ENCODE measurements around the gene SPEN.
A peak's percentile ranks its signal among the peaks of the same experiment; 100 is the strongest.
"Not testable (repeated sequence)": the region's sequence is repeated elsewhere in the genome, so short reads cannot be mapped to it uniquely, and the experiment has no call there.

SPEN gene

DNA sequence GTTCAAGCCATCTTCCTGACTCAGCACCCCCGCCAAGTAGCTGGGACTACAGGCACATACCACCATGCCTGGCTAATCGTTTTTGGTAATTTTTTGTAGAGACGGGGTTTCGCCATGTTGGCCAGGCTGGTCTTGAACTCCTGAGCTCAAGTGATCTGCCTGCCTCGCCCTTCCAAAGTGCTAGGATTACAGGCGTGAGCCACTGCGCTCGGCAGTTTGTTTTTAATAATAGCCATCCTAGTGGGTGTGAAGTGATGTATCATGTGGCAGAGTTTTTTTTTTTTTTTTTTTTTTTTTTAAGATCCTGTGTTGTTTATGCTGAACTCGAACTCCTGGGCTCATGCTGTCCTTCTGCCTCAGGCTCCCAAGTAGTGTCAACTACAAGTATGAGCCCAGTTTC lies 51.8 kb downstream of the SPEN start:
- no peak for DNase-seq

DNA sequence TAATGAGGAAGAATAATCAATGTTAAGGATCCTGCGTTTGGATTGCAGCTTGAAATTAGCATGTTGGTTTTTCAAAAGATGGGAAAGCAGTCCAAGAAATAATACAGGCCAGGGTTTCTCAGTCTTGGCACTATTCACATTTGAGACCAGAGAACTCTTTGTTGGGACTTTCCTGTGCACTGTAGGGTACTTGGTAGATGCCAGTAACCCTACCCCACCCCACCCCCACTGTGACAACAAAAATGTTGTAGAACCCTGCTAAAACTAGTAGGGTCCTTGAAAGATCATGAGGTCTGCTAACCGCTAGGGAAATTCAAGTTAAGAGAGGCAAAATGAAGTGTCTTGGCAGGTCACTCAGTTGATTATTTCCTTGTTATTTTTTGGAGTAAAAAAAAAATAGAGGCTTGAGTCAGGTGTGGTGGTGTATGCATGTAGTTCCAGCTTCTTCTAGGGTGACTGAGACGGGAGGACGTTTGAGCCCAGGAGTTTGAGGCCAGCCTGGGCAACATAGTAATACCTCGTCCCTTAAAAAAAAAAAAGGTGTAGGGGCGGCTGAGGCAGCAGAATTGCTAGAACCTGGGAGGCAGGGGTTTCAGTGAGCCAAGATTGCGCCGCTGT lies 53.3 kb downstream of the SPEN start:
- DNase-seq = no peak

DNA sequence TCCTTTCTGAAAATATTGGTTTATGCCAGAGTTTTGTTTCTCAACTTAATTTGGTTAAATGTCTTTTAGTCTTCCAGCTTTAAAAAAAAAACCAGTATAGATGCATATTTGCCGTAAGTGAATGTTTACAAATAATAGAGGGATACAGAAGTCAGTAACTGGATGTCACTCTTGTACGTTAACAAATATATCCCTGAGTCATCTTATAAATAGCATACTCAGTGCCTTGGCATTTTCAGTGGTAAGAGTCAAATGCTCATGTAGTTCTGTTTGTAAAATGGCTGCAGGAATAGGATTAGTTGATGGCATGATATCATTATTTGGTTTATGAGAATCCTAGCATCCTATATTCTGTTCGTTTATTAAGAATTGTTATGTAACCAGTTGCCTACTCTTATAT lies 55.4 kb downstream of the SPEN start:
- DNase-seq = peak; percentile 73

DNA sequence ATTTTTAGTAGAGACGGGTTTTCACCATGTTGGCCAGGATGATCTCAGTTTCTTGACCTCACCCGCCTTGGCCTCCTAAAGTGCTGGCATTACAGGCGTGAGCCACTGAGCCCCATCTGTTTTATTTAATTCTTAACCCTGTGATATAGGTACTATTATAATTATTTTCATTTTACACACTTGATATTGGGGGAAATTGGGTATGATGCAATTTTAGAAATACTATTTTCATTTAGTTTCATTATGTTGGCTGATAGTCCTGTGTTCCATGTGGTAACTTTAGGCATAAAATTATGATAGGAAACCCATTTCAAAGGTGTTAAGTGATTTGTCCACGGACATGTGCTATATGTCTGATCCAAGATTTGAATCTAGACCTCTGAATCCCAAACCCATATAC lies 61.1 kb downstream of the SPEN start:
- DNase-seq = no peak

DNA sequence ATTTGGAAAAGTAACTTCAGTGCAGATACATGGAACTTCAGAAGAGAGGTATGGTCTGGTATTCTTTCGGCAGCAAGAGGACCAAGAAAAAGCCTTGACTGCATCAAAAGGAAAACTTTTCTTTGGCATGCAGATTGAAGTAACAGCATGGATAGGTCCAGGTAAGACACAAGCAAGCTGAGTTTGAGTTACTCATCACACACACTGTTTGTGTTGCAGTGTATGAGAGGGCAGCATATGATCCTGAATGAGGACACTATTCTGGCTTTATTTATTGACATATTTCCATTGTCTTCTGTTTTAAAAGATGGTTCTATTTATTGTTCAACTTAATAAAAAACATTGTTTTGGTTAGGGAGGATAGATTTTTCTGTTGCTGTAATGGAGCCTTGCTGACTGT lies 63.6 kb downstream of the SPEN start:
- no peak for DNase-seq

DNA sequence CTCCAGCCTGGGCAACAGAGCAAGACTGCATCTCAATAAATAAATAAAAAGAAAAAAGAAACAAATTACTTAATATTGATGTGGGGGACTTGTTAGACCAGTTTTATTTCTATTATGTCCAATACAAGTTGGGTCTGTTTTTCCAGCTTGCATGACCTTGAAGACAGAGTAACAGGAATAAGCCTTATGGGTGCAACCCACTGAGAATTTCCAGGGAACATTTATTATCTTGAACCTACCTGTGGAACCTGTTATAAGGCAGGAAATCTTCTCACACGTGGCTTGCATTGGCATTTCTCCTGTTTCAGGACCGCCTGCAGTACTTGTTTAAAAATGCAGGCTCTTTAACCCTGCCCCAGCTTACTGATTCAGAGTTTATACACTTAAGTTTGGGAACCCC lies 64.4 kb downstream of the SPEN start:
- DNase-seq = no peak

DNA sequence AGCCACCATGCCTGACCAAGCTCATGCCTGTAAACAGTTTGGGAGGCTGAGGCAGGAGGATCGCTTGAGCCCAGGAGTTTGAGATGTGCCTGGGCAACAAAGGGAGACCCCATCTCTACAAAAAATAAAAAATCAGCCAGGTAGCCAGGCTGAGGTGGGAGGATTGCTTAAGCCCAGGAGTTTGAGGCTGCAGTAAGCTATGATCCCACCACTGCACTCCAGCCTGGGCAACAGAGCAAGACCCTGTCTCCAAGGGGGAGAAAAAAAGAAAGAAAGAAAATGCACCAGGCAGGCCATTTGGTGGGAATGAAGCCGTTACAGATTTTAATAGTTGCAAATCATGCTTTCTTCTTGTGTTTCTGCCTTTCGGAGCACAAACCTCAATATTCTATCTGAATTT lies 66.1 kb downstream of the SPEN start:
- DNase-seq = not testable (repeated sequence)

DNA sequence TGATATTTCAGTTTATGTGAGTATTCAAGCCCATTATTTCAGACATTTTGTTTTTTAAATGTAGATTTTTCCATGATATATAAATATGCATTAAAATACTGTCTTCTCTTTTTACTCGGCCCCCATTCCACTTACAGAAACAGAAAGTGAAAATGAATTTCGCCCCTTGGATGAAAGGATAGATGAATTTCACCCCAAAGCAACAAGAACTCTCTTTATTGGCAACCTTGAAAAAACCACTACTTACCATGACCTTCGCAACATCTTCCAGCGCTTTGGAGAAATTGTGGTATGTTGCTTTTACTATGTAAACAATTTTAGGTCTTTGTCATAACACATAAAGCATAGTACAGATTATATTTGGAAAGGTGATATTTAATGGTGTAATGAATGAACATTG lies 68.5 kb downstream of the SPEN start:
- no peak for DNase-seq

DNA sequence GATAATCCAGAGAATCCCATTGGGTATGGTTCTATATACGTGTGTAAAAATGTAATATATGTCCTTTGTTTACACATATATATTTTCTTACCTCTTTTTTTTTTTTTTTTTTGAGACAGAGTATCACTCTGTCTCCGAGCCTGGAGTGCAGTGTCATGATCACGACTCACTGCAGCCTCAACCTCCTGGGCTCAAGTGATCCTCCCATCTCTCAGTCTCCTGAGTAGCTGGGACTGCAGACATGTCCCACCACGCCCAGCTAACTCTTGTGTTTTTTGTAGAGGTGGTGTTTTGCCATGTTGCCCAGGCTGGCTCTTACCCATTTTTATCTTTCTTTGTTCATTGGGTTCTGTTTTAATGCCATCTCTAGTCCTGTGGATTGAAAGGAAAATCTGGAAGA lies 68.9 kb downstream of the SPEN start:
- DNase-seq = peak; percentile 62

DNA sequence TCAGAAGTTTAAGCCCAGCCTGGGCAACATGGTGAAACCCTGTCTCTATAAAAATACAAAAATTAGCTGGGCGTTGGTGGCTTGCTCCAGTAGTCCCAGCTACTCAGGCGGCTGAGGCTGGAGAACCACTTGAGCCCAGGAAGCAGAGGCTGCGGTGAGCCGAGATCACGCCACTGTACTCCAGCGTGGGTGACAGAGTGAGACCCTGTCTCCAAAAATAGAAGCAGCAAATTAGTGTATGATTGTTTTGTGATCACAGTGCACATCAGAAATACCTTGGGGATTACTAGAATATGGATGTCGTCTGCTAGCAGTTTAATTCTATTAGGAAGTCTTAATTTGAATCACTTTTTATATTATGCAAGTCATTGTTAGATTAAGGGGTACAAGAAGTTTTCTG lies 69.4 kb downstream of the SPEN start:
- no peak for DNase-seq

DNA sequence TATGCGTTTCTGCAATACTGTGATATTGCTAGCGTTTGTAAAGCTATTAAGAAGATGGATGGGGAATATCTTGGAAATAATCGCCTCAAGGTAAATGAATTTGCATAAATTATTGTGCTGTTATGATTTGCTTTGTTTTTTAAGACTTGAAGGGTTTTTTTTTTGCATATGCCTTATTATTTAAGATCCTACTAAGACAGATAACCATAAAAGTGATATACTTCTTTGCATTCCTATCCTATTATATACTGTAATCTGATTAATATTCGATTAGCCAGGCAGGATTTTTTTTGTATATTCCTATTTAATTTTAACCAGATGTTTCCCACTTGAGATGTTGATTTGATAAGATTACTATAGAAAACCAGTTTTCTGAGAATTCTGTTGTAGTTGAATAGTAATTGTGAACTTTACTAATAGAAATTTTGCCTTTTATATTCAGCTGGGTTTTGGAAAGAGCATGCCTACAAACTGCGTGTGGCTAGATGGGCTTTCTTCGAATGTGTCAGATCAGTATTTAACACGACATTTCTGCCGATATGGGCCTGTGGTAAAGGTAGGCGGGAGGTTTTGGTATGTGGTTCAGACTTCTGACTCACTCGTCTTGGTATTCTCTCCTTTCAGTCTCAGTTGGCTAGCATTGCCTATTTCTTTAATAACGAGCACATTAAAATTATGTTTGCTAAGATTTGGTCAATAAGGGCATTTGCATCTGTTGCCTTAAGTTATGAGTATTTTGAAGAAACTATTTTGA lies 71.6 kb downstream of the SPEN start:
- DNase-seq = peak; percentile 68

DNA sequence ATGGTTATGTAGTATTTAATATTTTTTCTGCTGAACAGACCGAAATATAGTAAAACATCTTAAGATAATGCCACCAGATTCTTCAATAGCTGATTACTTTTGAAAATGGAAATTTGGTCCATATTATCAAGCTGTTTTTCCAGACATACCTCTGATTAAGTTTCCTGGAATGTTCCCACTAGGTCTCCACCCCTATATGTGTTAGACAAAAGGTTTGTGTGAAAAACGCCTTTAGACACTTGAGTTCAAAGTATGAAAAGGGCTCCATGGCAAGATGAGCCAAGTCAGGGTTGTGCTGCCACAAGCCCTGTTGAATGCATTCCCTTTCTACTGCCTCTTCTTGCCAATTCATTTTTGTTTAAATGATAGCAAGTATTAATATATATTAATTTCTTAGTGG lies 75.7 kb downstream of the SPEN start:
- peak; percentile 82 for DNase-seq

DNA sequence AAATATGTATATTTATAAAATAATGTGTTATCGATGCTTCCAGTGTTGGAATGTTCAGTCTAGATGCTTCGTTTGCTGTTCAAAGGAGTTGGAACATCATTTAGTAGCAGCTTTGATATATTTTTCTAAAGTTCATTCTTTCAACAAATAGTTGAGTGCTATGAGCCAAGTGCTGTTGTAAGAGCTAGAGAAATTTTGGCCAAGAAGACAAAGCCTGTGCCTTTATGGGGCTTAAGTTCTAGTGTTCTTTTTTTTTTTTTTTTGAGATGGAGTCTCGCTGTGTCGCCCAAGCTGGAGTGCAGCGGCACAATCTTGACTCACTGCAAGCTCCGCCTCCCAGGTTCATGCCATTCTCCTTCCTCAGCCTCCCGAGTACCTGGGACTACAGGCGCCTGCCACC lies 78.9 kb downstream of the SPEN start:
- not testable (repeated sequence) for DNase-seq

DNA sequence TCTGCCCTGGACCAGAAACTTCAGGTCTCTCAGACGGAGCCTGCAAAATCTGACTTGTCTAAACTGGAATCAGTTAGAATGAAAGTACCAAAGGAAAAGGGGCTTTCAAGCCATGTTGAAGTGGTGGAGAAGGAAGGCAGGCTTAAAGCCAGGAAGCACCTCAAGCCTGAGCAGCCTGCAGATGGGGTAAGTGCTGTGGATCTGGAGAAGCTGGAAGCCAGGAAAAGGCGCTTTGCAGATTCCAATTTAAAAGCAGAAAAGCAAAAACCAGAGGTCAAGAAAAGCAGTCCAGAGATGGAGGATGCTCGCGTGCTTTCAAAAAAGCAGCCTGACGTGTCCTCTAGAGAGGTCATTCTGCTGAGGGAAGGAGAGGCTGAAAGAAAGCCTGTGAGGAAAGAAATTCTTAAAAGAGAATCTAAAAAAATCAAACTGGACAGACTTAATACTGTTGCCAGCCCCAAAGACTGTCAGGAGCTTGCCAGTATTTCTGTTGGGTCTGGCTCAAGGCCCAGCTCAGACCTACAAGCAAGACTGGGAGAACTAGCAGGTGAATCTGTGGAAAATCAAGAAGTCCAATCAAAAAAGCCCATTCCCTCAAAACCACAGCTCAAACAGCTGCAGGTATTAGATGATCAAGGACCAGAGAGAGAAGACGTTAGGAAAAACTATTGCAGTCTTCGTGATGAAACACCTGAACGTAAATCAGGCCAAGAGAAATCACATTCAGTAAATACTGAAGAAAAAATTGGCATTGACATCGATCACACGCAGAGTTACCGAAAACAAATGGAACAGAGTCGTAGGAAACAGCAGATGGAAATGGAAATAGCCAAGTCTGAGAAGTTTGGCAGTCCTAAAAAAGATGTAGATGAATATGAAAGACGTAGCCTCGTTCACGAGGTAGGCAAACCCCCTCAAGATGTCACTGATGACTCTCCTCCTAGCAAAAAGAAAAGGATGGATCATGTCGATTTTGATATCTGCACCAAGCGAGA lies 81.8 kb downstream of the SPEN start:
- no peak for DNase-seq

DNA sequence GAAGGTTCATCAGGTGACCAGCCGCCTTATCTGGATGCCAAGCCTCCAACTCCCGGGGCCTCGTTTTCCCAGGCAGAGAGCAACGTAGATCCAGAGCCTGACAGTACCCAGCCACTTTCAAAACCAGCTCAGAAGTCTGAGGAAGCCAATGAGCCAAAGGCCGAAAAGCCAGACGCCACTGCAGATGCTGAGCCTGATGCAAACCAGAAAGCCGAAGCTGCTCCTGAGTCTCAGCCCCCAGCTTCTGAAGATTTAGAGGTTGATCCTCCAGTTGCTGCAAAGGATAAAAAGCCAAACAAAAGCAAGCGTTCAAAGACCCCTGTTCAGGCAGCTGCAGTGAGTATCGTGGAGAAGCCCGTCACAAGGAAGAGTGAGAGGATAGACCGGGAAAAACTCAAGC lies 83.9 kb downstream of the SPEN start:
- no peak for DNase-seq

DNA sequence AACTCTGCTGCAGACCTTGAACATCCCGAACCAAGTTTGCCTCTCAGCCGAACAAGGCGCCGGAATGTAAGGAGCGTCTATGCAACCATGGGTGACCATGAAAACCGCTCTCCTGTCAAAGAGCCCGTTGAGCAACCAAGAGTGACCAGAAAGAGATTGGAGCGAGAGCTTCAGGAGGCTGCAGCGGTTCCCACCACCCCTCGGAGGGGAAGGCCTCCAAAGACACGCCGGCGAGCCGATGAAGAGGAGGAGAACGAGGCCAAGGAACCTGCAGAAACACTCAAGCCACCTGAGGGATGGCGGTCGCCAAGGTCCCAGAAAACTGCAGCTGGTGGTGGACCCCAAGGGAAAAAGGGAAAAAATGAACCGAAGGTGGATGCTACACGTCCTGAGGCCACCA lies 84.4 kb downstream of the SPEN start:
- DNase-seq = no peak

DNA sequence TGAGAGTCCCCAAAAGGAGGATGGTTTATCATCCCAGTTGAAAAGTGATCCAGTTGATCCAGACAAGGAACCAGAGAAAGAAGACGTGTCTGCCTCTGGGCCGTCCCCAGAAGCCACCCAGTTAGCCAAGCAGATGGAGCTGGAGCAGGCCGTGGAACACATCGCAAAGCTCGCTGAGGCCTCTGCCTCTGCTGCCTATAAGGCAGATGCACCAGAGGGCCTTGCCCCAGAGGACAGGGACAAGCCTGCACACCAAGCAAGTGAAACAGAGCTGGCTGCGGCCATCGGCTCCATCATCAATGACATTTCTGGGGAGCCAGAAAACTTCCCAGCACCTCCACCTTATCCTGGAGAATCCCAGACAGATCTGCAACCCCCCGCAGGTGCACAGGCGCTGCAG lies 85.1 kb downstream of the SPEN start:
- no peak for DNase-seq

DNA sequence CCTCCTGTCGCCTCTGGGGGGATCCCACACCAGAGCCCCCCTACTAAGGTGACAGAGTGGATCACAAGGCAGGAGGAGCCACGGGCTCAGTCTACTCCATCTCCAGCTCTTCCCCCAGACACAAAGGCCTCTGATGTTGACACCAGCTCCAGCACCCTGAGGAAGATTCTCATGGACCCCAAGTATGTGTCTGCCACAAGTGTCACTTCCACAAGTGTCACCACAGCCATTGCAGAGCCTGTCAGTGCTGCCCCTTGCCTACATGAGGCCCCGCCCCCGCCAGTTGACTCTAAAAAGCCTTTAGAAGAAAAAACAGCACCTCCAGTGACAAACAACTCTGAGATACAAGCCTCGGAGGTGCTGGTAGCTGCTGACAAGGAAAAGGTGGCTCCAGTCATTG lies 86.2 kb downstream of the SPEN start:
- no peak for DNase-seq

DNA sequence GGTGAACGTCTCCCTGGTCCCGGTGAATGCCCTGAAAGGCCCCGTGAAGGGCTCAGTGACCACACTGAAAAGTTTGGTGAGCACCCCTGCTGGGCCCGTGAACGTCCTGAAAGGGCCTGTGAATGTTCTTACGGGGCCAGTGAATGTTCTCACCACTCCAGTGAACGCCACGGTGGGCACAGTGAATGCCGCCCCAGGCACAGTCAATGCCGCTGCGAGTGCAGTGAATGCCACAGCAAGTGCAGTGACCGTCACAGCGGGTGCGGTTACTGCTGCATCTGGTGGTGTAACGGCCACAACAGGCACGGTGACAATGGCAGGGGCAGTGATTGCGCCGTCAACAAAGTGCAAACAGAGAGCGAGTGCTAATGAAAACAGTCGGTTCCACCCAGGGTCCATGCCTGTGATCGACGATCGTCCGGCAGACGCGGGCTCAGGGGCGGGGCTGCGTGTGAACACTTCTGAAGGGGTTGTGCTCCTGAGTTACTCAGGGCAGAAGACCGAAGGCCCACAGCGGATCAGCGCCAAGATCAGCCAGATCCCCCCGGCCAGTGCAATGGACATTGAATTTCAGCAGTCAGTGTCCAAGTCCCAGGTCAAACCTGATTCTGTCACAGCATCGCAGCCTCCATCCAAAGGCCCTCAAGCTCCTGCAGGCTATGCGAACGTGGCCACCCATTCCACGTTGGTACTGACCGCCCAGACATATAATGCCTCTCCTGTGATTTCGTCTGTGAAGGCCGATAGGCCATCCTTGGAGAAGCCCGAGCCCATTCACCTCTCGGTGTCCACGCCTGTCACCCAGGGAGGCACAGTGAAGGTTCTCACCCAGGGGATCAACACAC lies 86.9 kb downstream of the SPEN start:
- no peak for DNase-seq

DNA sequence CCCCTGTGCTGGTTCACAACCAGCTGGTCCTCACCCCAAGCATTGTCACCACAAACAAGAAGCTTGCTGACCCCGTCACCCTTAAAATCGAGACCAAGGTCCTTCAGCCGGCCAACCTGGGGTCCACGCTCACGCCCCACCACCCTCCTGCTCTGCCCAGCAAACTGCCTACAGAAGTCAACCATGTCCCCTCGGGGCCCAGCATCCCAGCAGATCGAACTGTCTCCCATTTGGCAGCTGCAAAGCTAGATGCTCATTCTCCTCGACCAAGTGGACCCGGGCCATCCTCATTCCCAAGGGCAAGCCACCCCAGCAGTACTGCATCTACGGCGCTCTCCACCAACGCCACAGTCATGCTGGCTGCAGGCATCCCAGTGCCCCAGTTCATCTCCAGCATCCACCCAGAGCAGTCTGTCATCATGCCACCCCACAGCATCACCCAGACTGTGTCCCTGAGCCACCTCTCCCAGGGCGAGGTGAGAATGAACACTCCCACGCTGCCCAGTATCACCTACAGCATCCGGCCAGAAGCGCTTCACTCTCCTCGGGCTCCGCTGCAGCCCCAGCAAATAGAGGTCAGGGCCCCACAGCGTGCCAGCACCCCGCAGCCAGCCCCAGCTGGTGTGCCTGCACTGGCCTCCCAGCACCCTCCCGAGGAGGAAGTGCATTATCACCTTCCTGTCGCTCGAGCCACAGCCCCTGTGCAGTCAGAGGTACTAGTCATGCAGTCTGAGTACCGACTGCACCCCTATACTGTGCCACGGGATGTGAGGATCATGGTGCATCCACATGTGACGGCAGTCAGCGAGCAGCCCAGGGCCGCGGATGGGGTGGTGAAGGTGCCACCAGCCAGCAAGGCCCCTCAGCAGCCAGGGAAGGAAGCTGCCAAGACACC lies 87.8 kb downstream of the SPEN start:
- no peak for DNase-seq

DNA sequence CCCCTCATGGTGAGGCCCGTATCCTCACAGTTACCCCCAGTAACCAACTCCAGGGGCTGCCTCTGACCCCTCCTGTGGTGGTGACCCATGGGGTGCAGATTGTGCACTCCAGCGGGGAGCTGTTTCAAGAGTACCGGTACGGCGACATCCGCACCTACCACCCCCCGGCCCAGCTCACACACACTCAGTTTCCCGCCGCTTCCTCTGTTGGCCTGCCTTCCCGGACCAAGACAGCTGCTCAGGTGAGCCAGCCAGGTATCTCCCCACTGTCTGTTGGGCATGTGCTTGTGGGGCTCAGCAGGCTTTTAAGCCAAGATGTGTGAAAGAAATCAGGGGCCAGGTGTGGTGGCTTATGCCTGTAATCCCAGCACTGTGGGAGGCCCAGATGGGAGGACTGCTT lies 88.5 kb downstream of the SPEN start:
- no peak for DNase-seq

Measured in fibroblast of skin of back (primary cell).